Neural cell (in vitro differentiated cells): ENCODE results near the gene NNT. TPM values are rescaled to one million over a fixed set of nuclear protein-coding genes. Genes with fewer than 3 reads are reported as not detected.
"Not testable (repeated sequence)": the region's sequence is repeated elsewhere in the genome, so short reads cannot be mapped to it uniquely, and the experiment has no call there.

ENCODE experiments used
- H2AFZ ChIP-seq: fragments of 200-600, 300-800 bp; sonication (generic), shearing (Covaris generic); 2 replicates; pipeline ENCODE4 v1.6.0; 2014; ENCODE audit warnings: low read depth, mild to moderate bottlenecking, antibody characterized with exemption, low read length, moderate library complexity
- H3F3A ChIP-seq: fragments of 200-600 bp; shearing (Covaris generic); 2 replicates; pipeline ENCODE4 v1.6.1; 2016; ENCODE audit warnings: mild to moderate bottlenecking, moderate library complexity, mixed read lengths, antibody characterized with exemption, low read length; ENCODE audit not compliant: insufficient read depth, poor library complexity, severe bottlenecking
- H3K27ac ChIP-seq: fragments of 200-600, 300-800 bp; sonication (generic), shearing (Covaris generic); 2 replicates; pipeline ENCODE4 v1.5.1; 2014; ENCODE audit warnings: mild to moderate bottlenecking, low read length, moderate library complexity
- H3K27me3 ChIP-seq: fragments of 300-800, 200-600 bp; sonication (generic), shearing (Covaris generic); 2 replicates; pipeline ENCODE4 v1.6.0; 2014; ENCODE audit warnings: mild to moderate bottlenecking, low read depth, low read length, moderate library complexity; ENCODE audit not compliant: insufficient read depth
- H3K36me3 ChIP-seq: fragments of 300-800, 200-600 bp; sonication (generic), shearing (Covaris generic); 2 replicates; pipeline ENCODE4 v1.5.1; 2014; ENCODE audit warnings: mild to moderate bottlenecking, antibody characterized with exemption, low read length, moderate library complexity; ENCODE audit not compliant: insufficient read depth
- H3K4me2 ChIP-seq: fragments of 300-800, 200-600 bp; sonication (generic), shearing (Covaris generic); 2 replicates; pipeline ENCODE4 v1.6.0; 2014; ENCODE audit warnings: mild to moderate bottlenecking, low read length
- H3K4me3 ChIP-seq: fragments of 300-800, 200-600 bp; sonication (generic), shearing (Covaris generic); 2 replicates; pipeline ENCODE4 v1.5.1; 2014; ENCODE audit warnings: mild to moderate bottlenecking, low read length, moderate library complexity
- H3K79me2 ChIP-seq: fragments of 200-600 bp; shearing (Covaris generic); replicated peaks from 2 replicates; pipeline ENCODE4 v1.6.0; 2014; ENCODE audit warnings: mild to moderate bottlenecking, low read length, moderate library complexity; ENCODE audit not compliant: insufficient read depth
- H3K9ac ChIP-seq: fragments of 300-800, 200-600 bp; sonication (generic), shearing (Covaris generic); 2 replicates; pipeline ENCODE4 v1.6.1; 2016; ENCODE audit warnings: mild to moderate bottlenecking, low read length, mixed read lengths
- H3K9me2 ChIP-seq: fragments of 200-600 bp; shearing (Covaris generic); 2 replicates; pipeline ENCODE4 v1.6.1; 2016; ENCODE audit warnings: mild to moderate bottlenecking, low read length, mixed read lengths; ENCODE audit not compliant: insufficient read depth
- H3K9me3 ChIP-seq: fragments of 200-600, 300-800 bp; sonication (generic), shearing (Covaris generic); 2 replicates; pipeline ENCODE4 v1.6.1; 2016; ENCODE audit warnings: mild to moderate bottlenecking, mixed run types, low read length, moderate library complexity, mixed read lengths
- H4K20me1 ChIP-seq: fragments of 200-600 bp; shearing (Covaris generic); 2 replicates; pipeline ENCODE4 v1.6.1; 2016; ENCODE audit warnings: mild to moderate bottlenecking, mixed run types; ENCODE audit not compliant: insufficient read depth
- CTCF ChIP-seq: fragments of 450-650 bp; IDR thresholded peaks from 2 replicates; pipeline ENCODE4 v1.5.1; 2014; ENCODE audit warnings: antibody characterized with exemption, mild to moderate bottlenecking, moderate library complexity; ENCODE audit not compliant: poor library complexity, severe bottlenecking
- EP300 ChIP-seq: fragments of 450-650 bp; conservative IDR thresholded peaks from 2 replicates; pipeline ENCODE4 v1.6.1; 2014; ENCODE audit warnings: antibody characterized with exemption, mild to moderate bottlenecking, moderate library complexity; ENCODE audit not compliant: poor library complexity, severe bottlenecking
- EZH2 ChIP-seq: fragments of 200-600, 300-800 bp; shearing (Covaris generic), sonication (generic); IDR thresholded peaks from 2 replicates; pipeline ENCODE4 v1.6.1; 2014; ENCODE audit warnings: antibody characterized with exemption, low read length, borderline replicate concordance, mild to moderate bottlenecking; ENCODE audit not compliant: insufficient read depth, poor library complexity, severe bottlenecking
- MXI1 ChIP-seq: fragments of 450-650 bp; conservative IDR thresholded peaks from 2 replicates; pipeline ENCODE4 v1.6.1; 2014; ENCODE audit warnings: antibody characterized with exemption, mild to moderate bottlenecking; ENCODE audit not compliant: poor library complexity, severe bottlenecking
- POLR2AphosphoS5 ChIP-seq: IDR thresholded peaks from 2 replicates; pipeline ENCODE4 v1.6.1; 2012
- RAD21 ChIP-seq: fragments of 450-650 bp; conservative IDR thresholded peaks from 2 replicates; pipeline ENCODE4 v1.6.1; 2014; ENCODE audit warnings: antibody characterized with exemption, mild to moderate bottlenecking, moderate library complexity
- REST ChIP-seq: IDR thresholded peaks from 2 replicates; pipeline ENCODE4 v1.6.1; 2012; ENCODE audit warnings: borderline replicate concordance
- SMC3 ChIP-seq: fragments of 450-650 bp; conservative IDR thresholded peaks from 2 replicates; pipeline ENCODE4 v1.6.1; 2014; ENCODE audit warnings: antibody characterized with exemption, mild to moderate bottlenecking, moderate library complexity; ENCODE audit not compliant: poor library complexity
- TAF1 ChIP-seq: IDR thresholded peaks from 2 replicates; pipeline ENCODE4 v1.6.1; 2012; ENCODE audit warnings: low read depth
- polyA plus RNA-seq: library from polyadenylated mRNA; depleted of rRNA; stranded (reverse); fragments of >200 nt; gene quantifications from 2 replicates; pipeline ENCODE4 v1.2.3, GENCODE V29; 2014

NNT gene
- polyA plus RNA-seq, 1 donor from 2014 or later = 120 TPM

- no peaks in the 10 kb centered on the region for H3K9me3 ChIP-seq
- H3K27ac ChIP-seq = no peak overlapping the region
- no peak overlapping the region for H3K4me2 ChIP-seq
- TF ChIP-seq SMC3 = no peak
- TF ChIP-seq POLR2AphosphoS5 = no peak
- no peak for TF ChIP-seq REST
- TF ChIP-seq EP300 = no peak
- no peak for TF ChIP-seq MXI1
- no peak for TF ChIP-seq RAD21
- no peak for TF ChIP-seq EZH2
- TF ChIP-seq TAF1 = no peak
- no peak for TF ChIP-seq CTCF
- no peaks in the 10 kb centered on the region for H3K9me2 ChIP-seq
- H3K4me3 ChIP-seq = no peak overlapping the region
- peaks cover 5% of the 10 kb centered on the region for H3K36me3 ChIP-seq
- no peaks in the 10 kb centered on the region for H4K20me1 ChIP-seq
- H3K79me2 ChIP-seq = no peaks in the 10 kb centered on the region
- no peak overlapping the region for H2AFZ ChIP-seq
- no peak overlapping the region for H3K9ac ChIP-seq
- no peaks in the 10 kb centered on the region for H3F3A ChIP-seq
- H3K27me3 ChIP-seq = no peaks in the 10 kb centered on the region
Observed at GRCh38 chr5:43664501-43665040, 61.6 kb downstream of the NNT start.

- not testable (repeated sequence) for H3K9me2 ChIP-seq, H3K4me2 ChIP-seq, H3K27ac ChIP-seq, H3K4me3 ChIP-seq, H2AFZ ChIP-seq, H3K36me3 ChIP-seq, H3K27me3 ChIP-seq, H3K79me2 ChIP-seq, H4K20me1 ChIP-seq, H3K9me3 ChIP-seq, H3F3A ChIP-seq, H3K9ac ChIP-seq
Observed at GRCh38 chr5:43665749-43666148, 62.8 kb downstream of the NNT start.

GRCh38 chr5:43666728-43667127 lies 63.7 kb downstream of the NNT start:
- H3K9me2 ChIP-seq, H3K27me3 ChIP-seq, H3K9me3 ChIP-seq, H3K4me2 ChIP-seq, H3K27ac ChIP-seq, H2AFZ ChIP-seq, H3K79me2 ChIP-seq, H3K9ac ChIP-seq, H3K36me3 ChIP-seq, H3K4me3 ChIP-seq, H3F3A ChIP-seq, H4K20me1 ChIP-seq: not testable (repeated sequence)

GRCh38 chr5:43667379-43667778 lies 64.4 kb downstream of the NNT start:
- not testable (repeated sequence) for H3K4me2 ChIP-seq, H3K36me3 ChIP-seq, H2AFZ ChIP-seq, H3K79me2 ChIP-seq, H3K9ac ChIP-seq, H3K9me3 ChIP-seq, H3F3A ChIP-seq, H4K20me1 ChIP-seq, H3K27me3 ChIP-seq, H3K27ac ChIP-seq, H3K4me3 ChIP-seq, H3K9me2 ChIP-seq
